SW480 (cell line): ENCODE results near the gene ADCY10.
A peak's percentile ranks its signal among the peaks of the same experiment; 100 is the strongest.
"Not testable (repeated sequence)": the region's sequence is repeated elsewhere in the genome, so short reads cannot be mapped to it uniquely, and the experiment has no call there.

ENCODE experiments used
- DNase-seq: peaks from one replicate; pipeline ENCODE4 v3.0.0-alpha.2; 2016; ENCODE audit warnings: low spot score

Gene ADCY10

GRCh38 chr1:167860231-167860923, 53.6 kb downstream of the ADCY10 start:
- DNase-seq: no peak

GRCh38 chr1:167856711-167857418, 57.1 kb downstream of the ADCY10 start:
- no peak for DNase-seq

- no peak for DNase-seq
Observed at GRCh38 chr1:167854184-167854583, 59.8 kb downstream of the ADCY10 start.

- no peak for DNase-seq
Observed at GRCh38 chr1:167849666-167850065, 64.3 kb downstream of the ADCY10 start.

GRCh38 chr1:167842872-167843271, 71.1 kb downstream of the ADCY10 start:
- no peak for DNase-seq

- DNase-seq: no peak
Observed at GRCh38 chr1:167841530-167841929, 72.4 kb downstream of the ADCY10 start.

GRCh38 chr1:167839009-167839408, 74.9 kb downstream of the ADCY10 start:
- DNase-seq: no peak

- DNase-seq: no peak
Observed at GRCh38 chr1:167837326-167837725, 76.6 kb downstream of the ADCY10 start.

- no peak for DNase-seq
Observed at GRCh38 chr1:167836197-167836596, 77.7 kb downstream of the ADCY10 start.

- DNase-seq: no peak
Observed at GRCh38 chr1:167833904-167834303, 80.0 kb downstream of the ADCY10 start.

- no peak for DNase-seq
Observed at GRCh38 chr1:167832693-167833092, 81.2 kb downstream of the ADCY10 start.

GRCh38 chr1:167830668-167831067, 83.3 kb downstream of the ADCY10 start:
- DNase-seq: not testable (repeated sequence)

- no peak for DNase-seq
Observed at GRCh38 chr1:167829868-167830267, 84.1 kb downstream of the ADCY10 start.

- DNase-seq: no peak
Observed at GRCh38 chr1:167826127-167826526, 87.8 kb downstream of the ADCY10 start.

- DNase-seq: no peak
Observed at GRCh38 chr1:167825419-167826079, 88.4 kb downstream of the ADCY10 start.

GRCh38 chr1:167824163-167824794, 89.7 kb downstream of the ADCY10 start:
- no peak for DNase-seq

- DNase-seq: no peak
Observed at GRCh38 chr1:167821969-167822685, 91.8 kb downstream of the ADCY10 start.

- no peak for DNase-seq
Observed at GRCh38 chr1:167821356-167821685, 92.6 kb downstream of the ADCY10 start.

GRCh38 chr1:167820684-167821355, 93.1 kb downstream of the ADCY10 start:
- DNase-seq: no peak

- peak; percentile 65 for DNase-seq
Observed at GRCh38 chr1:167819849-167820683, 93.9 kb downstream of the ADCY10 start.

- DNase-seq: no peak
Observed at GRCh38 chr1:167815650-167816049, 98.3 kb downstream of the ADCY10 start.
